SK-MEL-5 (cell line): ENCODE results near the gene ATP4B. TPM values are rescaled to one million over a fixed set of nuclear protein-coding genes. Genes with fewer than 3 reads are reported as not detected.

Experiments
- DNase-seq: peaks from one replicate; pipeline ENCODE4 v3.0.0-alpha.2; 2016; ENCODE audit warnings: low read depth, low spot score
- in situ Hi-C: cut with HindIII; loops from 2 replicates; pipeline ENCODE4 v1.10.0; 2016; ENCODE audit warnings: low sequenced_read_pairs, high pct_unique_total_duplicates, low pct_unique_long_range_greater_than_20kb
- polyA plus RNA-seq, 2 experiments: library from polyadenylated mRNA; depleted of rRNA; stranded (reverse); fragments of >200 nt; gene quantifications; 2 replicates each; pipeline ENCODE4 v1.2.3, GENCODE V29; 2015
- total RNA-seq: library from RNA; depleted of rRNA; stranded (reverse); fragments of >200 nt; shearing (Covaris generic); gene quantifications from 2 replicates; pipeline ENCODE4 v1.2.3, GENCODE V29; 2014; rRNA removed

The ATP4B gene
- not detected in 2 replicates for total RNA-seq
- polyA plus RNA-seq (2015; cell fraction: cytosol; rRNA removed) = not detected in 2 replicates
- polyA plus RNA-seq (2015; cell fraction: nucleus; rRNA removed) = not detected in 2 replicates

DNA sequence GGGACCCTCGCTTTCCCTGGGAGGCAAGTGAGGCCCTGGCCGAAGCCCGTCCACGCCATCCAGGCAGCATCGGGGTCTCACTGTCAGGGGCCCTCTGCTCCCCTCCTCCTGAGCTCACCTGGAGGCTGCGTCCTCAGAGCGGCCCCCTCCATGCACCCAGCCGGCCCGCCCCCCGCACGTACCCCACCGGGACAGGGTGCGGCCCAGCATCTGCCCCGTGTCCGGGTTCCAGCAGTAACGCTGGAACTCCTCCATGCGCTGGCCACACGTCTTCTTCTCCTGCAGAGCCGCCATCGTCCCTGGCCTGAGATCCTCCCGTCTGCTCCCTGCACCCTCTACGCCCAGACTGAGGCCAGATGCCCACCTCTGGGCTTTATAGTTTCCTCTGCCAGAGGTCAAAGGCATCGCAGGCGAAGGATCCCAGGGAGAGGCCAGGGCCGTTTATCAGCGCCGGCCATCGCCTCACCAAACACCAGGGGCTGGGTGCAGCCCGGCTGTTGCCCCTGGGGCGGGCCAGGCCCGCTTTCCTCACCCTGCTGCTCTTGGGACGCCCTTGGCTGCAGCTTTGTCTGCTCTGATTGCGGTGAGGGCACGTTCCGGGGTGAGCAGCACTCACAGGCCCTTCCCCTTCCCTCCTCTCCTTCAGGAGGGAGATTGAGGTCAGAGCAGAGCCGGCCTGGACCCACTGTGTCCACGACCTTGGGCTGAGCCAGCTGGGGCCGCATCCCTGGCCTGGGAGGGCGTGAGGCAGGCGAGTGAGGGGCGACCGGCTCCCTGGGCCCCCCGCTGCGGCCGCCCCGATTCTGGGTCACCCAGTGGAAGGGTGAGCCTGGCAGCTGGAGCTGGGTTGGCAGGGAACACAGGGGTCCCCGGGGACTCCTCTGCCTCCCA, at the start of gene ATP4B:
Gene ATP4B, minus strand, starts transcription at position 348 of the 891 bp plus-strand sequence. Its CDS starts 54 bp downstream, at position 294.
- in situ Hi-C loops = no loop called here
- no peak for DNase-seq

DNA sequence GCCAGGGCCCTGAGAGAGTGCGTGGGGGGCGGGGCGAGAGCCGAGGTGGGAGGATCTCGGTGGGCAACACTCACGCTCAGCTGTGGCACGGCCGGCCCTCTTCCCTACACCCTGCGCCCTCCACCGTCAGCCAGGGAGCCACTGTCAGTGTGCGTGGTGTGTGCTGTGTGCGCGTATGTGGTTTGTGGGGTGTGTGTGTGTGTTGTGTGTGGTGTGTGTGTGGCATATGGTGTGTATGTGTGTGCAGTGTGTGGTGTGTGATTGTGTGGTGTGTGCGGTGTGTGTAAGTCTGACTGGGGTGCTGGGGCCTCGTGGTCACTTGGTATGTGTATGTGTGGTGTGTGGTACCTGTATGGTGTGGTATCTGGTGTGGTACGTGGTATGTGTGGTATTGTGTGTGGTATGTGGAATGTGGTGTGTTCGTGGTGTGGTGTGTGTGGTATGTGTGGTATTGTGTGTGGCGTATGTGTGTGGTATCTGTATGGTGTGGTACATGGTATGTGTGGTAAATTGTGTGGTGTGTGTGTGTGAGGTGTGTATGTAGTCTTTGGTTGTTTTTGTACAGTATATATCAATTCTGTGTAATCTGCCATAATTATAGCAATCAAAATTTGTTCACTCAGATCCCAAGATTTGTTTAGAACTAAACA, 14.1 kb upstream of the ATP4B start:
- no peak for DNase-seq
- in situ Hi-C loops = no loop called here

DNA sequence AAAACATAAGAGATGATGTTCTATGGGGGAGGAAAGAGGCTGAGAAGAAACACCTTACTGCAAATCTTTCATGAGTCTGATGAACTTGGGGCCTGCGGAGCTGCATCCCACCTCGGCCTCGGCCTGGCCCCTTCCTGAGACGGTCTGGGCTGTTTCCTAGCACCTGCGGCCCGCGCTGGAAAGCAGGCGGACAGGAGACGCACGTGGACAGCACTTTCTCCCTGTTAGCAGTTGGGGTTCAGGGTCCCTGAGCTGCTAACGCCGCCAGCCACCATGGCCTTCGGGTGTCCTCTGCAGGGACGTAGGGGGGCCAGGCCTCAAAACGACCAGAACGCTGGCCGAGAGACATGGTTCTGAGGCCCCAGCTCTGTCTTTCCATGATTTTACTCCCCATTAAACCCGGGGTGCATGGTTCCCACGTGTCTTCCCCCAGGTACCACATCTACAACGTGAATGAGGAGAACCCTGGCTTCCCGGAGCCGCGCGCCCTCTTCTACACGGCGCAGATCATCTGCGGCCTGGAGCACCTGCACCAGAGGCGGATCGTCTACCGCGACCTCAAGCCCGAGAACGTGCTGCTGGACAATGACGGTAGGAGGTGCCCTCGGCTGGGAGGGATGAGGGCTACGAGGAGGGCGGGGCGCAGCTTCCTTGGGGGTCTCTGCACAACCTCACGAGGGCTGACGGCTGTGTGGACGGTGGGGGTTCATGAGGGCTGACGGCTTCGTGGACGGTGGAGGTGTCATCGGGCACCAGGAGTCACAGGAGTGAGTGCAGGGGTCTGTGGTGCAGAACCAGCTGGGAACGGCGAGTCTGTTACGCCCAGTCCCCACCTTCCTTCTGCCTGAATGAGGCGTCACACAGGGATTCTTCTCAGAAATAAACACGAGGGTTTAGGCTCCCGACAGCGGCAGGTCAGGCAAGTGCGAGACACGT, 13.3 kb upstream of the ATP4B start:
- no peak for DNase-seq
- in situ Hi-C loops = no loop called here

DNA sequence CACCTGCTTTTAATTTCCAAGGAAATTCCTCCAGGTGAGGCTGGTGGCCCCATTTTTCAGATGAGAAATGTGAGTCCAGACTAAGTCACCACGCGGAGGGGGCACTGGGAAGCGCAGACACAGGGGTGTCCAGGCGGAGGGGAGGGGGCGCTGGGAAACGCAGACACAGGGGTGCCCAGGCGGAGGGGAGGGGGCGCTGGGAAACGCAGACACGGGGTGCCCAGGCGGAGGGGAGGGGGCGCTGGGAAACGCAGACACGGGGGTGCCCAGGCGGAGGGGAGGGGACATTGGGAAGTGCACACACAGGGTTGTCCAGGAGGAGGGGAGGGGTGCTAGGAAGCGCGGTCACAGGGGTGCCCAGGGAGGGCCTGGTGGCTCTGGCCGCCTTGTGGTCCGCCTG, 12.5 kb upstream of the ATP4B start:
- in situ Hi-C loops = no loop called here
- DNase-seq = no peak

DNA sequence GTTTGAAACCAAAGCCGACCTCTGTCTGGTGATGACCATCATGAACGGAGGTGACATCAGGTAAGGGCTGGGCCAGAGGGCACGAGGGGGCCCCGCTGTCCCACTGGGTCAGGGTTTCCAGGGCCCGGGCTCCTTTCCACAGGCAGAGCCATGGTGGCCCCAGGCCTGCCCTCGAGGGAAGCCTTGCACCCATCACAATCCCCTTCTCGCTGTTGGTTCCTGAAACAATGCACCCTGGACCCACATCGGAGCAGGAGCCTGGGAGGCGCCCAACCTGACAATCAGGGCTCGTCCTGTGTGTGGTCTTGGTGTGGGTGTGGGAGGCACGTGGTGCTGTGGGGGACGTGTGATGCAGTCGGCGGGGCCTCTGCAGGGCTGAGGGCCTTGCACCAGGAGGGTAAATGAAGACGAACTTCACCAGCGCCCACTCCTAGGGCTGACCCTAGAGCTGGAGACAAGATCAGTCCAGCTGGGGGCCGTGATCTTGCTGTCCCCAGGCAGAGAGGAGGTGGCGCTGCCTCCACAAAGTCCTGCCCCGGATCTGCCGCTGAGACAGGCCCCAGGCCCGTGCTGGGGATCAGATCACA, 11.8 kb upstream of the ATP4B start:
- in situ Hi-C loops = no loop called here
- DNase-seq = no peak

DNA sequence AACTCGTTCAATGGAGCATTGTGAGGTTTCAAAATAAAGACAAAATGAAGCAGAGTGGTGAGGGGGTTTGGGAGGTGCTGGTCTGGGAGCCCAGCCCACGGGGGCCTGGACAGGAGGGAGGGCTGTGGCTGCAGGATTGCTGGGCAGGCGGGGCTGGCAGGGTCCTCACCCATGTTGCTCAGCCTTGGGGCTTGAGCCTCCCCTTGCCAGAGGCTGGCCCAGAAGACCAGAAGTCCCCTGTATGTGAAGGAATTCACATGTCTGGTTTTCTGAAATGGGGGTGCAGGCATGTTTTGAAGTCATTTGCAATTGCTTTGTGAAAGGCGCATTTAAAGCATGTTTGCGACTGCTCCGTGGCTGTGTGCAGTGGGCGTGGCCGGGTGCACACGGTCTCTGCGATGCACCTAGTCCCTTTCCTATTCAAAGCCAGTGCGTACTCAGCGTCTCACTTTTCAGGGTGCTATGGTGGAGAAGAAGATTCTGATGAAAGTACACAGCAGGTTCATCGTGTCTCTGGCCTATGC, 11.3 kb upstream of the ATP4B start:
- no peak for DNase-seq
- in situ Hi-C loops = no loop called here

DNA sequence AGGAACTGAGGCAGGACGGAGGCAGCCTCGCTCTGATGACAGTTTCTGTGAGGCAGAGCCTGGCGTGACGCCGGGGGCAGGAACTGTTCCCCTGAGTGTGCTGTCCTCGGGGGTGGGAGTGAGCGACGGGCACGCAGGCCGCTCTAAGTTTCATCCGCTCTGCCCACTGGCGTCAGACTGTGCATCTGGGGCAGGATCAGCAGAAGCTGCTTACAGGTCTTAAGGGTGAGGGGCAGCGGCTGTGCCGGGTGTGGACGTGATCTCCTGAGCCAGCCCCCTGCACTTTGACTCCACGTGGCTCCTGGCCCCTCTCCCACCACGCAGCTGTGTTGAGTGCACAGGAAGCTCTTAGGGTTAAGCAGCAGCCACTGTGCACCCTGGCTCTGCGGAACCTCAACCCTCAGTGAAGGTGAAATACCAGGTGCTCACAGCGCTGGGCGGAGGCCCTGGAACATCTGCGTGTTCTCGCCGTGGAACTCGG, 10.5 kb upstream of the ATP4B start:
- in situ Hi-C loops = no loop called here
- DNase-seq = no peak

DNA sequence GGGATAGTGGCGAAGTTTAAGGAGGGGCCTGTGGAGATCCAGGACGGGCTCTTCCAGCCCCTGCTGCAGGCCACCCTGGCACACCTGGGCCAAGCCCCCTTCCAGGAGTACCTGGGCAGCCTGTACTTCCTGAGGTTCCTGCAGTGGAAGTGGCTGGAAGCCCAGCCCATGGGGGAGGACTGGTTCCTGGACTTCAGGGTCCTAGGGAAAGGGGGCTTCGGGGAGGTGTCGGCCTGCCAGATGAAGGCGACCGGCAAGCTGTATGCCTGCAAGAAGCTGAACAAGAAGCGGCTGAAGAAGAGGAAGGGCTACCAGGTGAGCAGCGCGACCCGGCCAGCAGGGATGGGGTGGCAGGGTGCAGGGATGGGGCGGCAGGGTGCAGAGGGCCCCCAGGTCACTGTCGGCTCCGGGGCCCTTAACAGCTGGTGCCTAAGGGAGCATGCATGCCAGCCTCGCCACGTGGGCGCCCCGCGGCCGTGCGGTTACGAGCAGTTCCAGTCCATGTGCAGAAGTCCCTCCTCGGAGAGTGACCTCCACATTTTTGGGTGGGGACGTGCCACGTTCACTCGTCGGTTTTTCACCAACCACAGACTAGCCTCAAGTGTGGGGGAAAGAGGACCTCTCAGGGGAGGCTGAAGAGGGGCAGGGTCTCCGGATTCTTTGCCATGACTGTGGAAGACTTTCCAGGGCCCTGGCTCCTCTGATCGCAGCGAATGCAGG, 9.9 kb upstream of the ATP4B start:
- in situ Hi-C loops = no loop called here
- no peak for DNase-seq

DNA sequence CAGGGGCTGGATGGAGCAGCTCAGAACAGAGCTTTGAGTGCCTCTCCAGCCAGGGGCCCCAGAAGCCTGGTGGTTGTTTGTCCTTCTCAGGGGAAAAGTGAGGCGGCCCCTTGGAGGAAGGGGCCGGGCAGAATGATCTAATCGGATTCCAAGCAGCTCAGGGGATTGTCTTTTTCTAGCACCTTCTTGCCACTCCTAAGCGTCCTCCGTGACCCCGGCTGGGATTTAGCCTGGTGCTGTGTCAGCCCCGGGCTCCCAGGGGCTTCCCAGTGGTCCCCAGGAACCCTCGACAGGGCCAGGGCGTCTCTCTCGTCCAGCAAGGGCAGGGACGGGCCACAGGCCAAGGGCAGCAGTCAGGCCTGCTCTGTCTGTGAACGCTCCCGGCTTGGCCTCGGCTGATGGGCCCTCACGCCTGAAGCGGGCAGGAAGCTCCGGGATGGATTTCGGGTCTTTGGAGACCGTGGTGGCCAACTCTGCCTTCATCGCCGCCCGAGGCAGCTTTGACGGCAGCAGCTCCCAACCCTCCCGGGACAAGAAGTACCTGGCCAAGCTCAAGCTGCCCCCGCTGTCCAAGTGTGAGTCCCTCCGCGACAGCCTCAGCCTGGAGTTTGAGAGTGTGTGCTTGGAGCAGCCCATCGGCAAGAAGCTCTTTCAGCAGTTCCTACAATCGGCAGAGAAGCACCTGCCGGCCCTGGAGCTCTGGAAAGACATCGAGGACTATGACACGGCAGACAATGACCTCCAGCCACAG, 9.1 kb upstream of the ATP4B start, which contains the start of gene GRK1:
Gene GRK1, plus strand, starts transcription at position 269 of the 751 bp plus-strand sequence. Its CDS starts 168 bp downstream, at position 437.
- DNase-seq = no peak
- in situ Hi-C loops = no loop called here

DNA sequence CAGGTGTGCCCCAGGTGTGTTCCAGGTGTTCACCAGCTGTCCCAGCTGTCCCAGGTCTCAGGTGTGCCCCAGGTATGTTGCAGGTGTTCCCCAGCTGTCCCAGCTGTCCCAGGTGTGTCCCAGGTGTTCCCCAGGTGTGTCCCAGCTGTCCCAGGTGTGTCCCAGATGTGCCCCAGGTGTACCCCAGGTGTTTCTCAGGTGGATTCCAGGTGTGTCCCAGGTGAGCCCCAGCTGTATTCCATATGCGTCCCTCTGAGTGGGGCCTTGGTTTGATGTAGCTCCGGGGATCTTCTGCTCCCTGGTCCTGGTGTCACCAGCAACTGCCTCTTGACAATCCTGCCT, 8.3 kb upstream of the ATP4B start:
- DNase-seq = no peak
- in situ Hi-C loops = no loop called here

DNA sequence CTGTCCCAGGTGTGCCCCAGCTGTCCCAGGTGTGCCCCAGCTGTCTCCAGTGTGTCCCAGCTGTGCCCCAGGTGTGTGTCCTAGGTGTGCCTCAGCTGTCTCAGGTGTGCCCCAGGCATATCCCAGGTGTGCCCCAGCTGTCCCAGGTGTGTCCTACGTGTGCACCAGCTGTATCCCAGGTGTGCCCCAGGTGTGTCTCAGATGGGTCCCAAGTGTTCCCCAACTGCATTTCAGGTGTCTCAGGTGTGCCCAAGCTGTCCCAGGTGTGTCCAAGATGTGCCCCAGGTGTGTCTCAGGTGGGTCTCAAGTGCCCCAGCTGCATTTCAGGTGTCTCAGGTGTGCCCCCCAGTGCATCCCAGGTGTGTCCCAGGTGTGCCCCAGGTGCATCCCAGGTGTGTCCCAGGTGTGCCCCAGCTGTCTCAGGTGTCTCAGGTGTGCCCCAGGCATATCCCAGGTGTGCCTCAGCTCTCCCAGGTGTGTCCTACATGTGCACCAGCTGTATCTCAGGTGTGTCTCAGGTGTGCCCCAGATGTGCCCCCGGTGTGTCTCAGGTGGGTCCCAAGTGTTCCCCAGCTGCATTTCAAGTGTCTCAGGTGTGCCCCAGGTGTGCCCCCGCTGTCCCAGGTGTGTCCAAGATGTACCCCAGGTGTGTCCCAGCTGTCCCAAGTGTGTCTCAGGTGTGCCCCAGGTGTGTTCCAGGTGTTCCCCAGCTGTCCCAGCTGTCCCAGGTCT, 7.8 kb upstream of the ATP4B start:
- no peak for DNase-seq
- in situ Hi-C loops = no loop called here

DNA sequence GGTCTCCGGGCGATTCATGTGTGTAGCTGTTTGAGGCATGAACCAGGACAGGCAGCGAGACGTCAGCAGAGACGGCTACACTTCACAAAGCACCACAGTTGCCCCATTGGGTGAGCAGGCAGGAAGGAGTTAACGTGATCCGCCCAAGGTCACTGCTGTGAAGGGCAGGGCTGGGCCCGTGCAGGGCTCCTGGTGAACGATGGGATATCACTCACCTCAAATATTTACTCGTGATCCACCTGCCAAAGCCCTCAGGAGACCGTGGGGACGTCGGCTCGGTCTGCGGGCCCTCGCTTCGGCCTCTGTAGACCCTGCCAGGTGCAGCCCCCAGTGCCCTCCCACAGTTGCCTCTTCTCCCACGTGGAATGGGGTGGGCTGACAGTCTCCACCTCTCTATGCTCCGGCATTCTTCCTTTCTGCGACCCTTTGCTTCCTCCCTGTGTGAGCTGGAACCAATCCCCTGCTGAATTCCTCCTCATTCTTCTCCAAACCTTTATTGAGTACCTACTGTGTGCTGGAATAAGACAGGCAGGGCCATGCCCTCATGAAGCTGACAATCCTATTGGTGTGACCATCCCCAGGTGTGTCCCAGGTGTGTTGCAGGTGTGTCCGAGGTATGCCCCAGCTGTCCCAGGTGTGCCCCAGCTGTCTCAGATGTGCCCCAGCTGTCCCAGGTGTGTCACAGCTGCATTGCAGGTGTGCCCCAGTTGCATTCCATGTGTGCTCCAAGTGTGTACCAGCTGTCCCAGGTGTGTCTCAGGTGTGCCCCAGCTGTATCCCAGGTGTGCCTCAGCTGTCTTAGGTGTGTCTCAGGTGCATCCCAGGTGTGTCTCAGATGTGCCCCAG, 7.0 kb upstream of the ATP4B start:
- DNase-seq = no peak
- in situ Hi-C loops = no loop called here

DNA sequence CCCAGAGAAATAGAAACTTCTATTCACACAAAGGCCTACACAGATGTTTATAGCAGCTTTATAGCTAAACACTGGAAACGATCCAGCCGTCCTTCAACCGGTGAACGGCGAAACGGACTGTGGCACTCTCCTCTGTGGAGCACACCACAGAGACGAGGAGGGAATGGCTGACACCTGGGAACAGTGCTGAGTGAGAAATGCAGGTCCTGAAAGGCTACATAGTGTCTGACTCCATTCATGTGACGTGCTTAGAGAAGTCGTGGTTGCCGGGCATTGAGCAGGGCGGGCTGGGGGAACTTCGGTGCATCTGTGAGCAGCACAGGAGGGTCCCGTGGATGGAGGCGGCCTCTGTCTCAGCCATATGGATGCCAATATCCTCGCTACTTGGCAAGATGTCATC, 5.9 kb upstream of the ATP4B start:
- in situ Hi-C loops = no loop called here
- DNase-seq = no peak

DNA sequence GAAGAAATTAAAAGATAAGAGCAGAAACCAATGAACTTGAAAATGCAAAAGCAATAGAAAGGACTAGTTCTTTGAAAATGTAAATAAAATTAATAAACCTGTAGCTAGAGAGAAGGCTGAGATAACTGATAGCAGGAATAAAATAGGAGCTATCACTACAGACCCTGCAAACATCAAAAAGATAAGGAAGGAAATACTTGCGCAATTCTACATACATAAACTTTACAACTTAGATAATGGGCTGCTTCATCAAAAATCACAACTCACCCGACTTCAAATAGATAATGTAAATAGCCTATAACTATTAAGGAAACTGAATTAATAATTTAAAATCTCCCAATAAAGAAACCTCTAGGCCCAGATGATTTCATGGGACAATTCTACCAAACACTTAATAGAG, 3.5 kb upstream of the ATP4B start:
- in situ Hi-C loops = no loop called here
- no peak for DNase-seq

DNA sequence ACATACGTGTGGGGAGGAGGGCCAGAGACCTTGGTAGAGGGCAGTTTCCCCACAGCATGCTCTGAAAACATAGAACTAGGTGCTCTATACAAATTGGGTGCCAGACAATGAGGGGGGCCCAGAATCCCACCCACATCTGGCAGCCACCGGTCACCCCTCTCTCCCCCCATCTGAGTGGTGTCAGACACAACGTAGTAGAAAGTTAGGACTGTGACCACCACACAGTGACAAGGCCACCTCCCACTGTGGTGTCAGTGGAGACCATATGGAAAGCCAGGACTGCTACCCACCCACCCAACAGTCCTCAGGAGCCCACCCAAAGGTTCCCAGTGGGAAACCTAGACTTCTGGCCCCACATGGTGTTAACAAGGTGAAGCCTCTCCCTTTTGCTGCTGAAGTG, 2.1 kb upstream of the ATP4B start:
- DNase-seq = no peak
- in situ Hi-C loops = no loop called here
